DMS 273 (cell line): ENCODE results near the gene DKK2.
"Not testable (repeated sequence)": the region's sequence is repeated elsewhere in the genome, so short reads cannot be mapped to it uniquely, and the experiment has no call there.

ENCODE experiments used
- DNase-seq: peaks from one replicate; lab custom pipeline; 2025; ENCODE audit not compliant: unreplicated experiment; lab: John Stamatoyannopoulos, UW

DKK2 gene

GRCh38 chr4:106914223-106914622 is 121.9 kb downstream of the DKK2 start:
- DNase-seq: no peak

GRCh38 chr4:106909486-106910188 is 126.5 kb downstream of the DKK2 start:
- no peak for DNase-seq

DNA sequence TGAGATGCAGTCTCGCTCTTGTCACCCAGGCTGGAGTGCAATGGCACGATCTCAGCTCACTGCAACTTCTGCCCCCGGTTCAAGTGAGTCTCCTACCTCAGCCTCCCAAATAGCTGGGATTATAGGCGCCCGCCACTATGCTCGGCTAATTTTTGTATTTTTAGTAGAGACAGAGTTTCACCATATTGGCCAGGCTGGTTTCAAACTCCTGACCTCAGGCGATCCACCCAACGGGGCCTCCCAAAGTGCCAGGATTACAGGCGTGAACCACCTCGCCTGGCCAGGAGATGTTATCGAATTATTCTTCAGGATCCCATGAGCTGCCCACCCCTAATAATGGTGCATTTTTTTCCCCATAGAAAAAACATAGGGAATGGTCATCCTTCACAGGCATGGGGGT is 128.1 kb downstream of the DKK2 start:
- not testable (repeated sequence) for DNase-seq

DNA sequence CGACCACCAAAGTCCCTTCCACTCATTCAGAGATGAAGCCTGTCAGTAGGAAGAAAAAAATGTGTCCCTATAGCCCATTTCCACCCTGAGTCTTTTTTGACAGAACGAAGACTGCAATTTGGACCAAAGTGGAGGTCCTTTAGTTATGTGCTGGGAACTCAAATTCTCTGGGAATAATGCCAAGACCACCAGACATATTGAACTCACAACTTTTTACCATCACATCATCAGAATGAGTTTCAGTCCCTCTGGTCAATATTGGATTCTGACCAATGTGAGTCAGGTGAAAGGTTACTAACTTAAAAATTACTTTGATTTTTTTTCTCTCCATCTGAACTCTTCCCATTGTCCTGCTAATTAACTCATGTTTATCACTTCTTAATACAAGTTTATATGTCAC is 128.9 kb downstream of the DKK2 start:
- DNase-seq: no peak

DNA sequence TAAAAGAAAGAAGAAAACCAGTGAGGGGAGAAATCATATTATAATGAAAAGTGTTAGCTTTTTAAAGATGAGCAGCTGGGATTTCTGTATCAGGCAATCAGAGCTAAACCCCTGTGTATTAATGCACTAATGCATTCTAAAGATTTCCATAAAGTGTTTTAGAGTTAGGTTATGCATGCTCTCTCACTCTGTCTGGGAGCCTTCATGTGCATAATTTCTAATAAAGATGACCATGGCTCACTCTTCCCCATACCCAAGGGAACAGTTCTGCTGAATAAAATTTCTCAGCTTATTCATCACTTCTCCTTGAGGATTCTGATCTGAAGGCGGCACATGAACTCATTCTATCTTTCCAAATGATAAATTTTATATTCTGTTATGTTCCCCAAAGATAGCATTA is 129.4 kb downstream of the DKK2 start:
- no peak for DNase-seq

GRCh38 chr4:106898621-106899230 is 137.4 kb downstream of the DKK2 start:
- peak; percentile 59 for DNase-seq

GRCh38 chr4:106893903-106894302 is 142.2 kb downstream of the DKK2 start:
- no peak for DNase-seq

DNA sequence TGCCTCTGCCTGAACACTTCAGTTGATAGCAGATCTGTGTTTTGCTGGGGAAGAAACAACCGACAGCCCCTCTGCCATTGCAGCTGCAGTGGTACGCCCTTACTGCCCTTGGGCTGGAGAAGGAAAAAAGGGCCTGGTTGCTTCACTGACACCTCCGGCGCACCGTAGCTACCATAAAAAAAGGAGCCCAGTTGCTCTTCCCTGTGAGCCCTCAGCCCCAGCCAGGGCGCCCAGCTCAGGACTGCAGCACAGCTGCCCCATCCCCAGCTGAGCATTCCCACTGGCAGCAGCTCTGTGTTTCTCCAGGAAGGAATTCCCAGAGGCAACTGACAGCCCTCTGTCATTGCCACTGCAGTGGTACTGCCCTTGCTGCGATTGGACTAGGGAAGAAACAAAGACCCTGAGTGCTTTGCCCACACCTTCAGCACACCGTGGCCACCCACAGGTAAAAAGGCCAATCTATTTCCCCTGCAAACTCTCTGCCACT is 142.7 kb downstream of the DKK2 start:
- no peak for DNase-seq

DNA sequence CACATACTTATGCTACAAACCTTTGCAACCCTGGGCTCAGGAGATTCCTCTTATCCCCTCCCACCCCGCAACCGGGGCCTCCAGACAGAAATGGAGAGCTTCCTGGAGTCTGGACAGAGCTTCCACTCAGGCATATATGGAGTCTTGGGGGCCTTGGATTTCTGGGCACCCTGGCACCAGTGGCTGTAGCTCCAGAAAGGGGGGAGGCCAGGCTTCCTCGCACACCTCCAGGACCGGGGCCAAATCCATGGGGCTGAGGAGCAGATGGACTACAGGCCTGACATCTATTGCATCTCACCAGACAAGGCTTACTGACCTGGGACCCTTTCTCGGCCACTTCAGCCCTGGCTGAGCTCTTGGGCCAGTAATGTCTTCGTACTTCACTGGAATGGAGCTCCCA is 143.3 kb downstream of the DKK2 start:
- DNase-seq: no peak

DNA sequence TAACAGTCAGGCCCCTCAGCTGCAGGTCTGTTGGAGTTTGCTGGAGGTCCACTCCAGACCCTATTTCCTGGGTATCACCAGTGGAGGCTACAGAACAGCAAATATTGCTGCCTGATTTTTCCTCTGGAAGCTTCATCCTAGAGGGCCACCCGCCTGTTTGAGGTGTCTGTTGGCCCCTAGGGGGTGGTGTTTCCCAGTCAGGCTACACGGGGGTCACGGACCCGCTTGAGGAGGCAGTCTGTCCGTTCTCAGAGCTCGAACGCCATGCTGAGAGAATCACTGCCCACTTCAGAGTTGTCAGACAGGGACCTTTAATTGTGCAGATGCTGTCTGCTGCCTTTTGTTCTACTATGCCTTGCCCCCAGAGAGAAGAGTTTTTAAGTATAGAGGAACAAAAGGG is 160.8 kb downstream of the DKK2 start:
- DNase-seq: peak; percentile 0
